HepG2 (cell line): ENCODE results near the gene FBXO7. TPM values are rescaled to one million over a fixed set of nuclear protein-coding genes. Genes with fewer than 3 reads are reported as not detected.
A peak's percentile ranks its signal among the peaks of the same experiment; 100 is the strongest.

Experiments used
- ARID3A ChIP-seq: IDR thresholded peaks from 2 replicates; pipeline ENCODE4 v1.6.1; 2012; ENCODE audit warnings: low read depth, low read length, improper control_type of control experiment
- ARID5B ChIP-seq: IDR thresholded peaks from 2 replicates; pipeline ENCODE4 v1.4.0; 2020; ENCODE audit warnings: mild to moderate bottlenecking, missing genetic modification reagents
- ATF2 ChIP-seq: sonication (generic); formaldehyde crosslinking; IDR thresholded peaks from 2 replicates; pipeline ENCODE4 v1.4.0; 2020; ENCODE audit warnings: missing genetic modification reagents
- ATF5 ChIP-seq: sonication (generic); formaldehyde crosslinking; IDR thresholded peaks from 2 replicates; pipeline ENCODE4 v1.4.0; 2020; ENCODE audit warnings: mild to moderate bottlenecking, low read depth, missing genetic modification reagents
- DZIP1 ChIP-seq: sonication (generic); formaldehyde crosslinking; IDR thresholded peaks from 2 replicates; pipeline ENCODE4 v1.5.0; 2020; ENCODE audit warnings: mild to moderate bottlenecking, missing genetic modification reagents
- HNF4A ChIP-seq: sonication (generic); formaldehyde crosslinking; IDR thresholded peaks from 2 replicates; pipeline ENCODE4 v1.4.0; 2020; ENCODE audit warnings: missing genetic modification reagents
- KDM5A ChIP-seq: fragments of 200-600 bp; sonication (generic); IDR thresholded peaks from 2 replicates; pipeline ENCODE4 v1.7.0; 2018; ENCODE audit warnings: antibody characterized with exemption, mild to moderate bottlenecking, low read length, borderline replicate concordance
- MBD4 ChIP-seq: IDR thresholded peaks from 2 replicates; pipeline ENCODE4 v1.6.1; 2012; ENCODE audit warnings: low read length, inconsistent platforms, borderline replicate concordance
- SALL2 ChIP-seq: sonication (generic); formaldehyde crosslinking; IDR thresholded peaks from 2 replicates; pipeline ENCODE4 v1.8.1; 2023; ENCODE audit warnings: mild to moderate bottlenecking, missing genetic modification reagents, inconsistent platforms
- TFE3 ChIP-seq: IDR thresholded peaks from 2 replicates; pipeline ENCODE4 v1.6.1; 2016
- ZNF256 ChIP-seq: sonication (generic); formaldehyde crosslinking; conservative IDR thresholded peaks from 2 replicates; pipeline ENCODE4 v1.4.0; 2020; ENCODE audit warnings: missing genetic modification reagents
- ZNF30 ChIP-seq: sonication (generic); formaldehyde crosslinking; IDR thresholded peaks from 2 replicates; pipeline ENCODE4 v1.5.0; 2020; ENCODE audit warnings: mild to moderate bottlenecking, missing genetic modification reagents
- ZNF317 ChIP-seq: sonication (generic); formaldehyde crosslinking; IDR thresholded peaks from 2 replicates; pipeline ENCODE4 v1.5.0; 2020; ENCODE audit warnings: mild to moderate bottlenecking, missing genetic modification reagents
- ZNF33B ChIP-seq: sonication (generic); formaldehyde crosslinking; IDR thresholded peaks from 2 replicates; pipeline ENCODE4 v1.5.1; 2020; ENCODE audit warnings: mild to moderate bottlenecking, missing genetic modification reagents
- ZNF441 ChIP-seq: sonication (generic); formaldehyde crosslinking; IDR thresholded peaks from 2 replicates; pipeline ENCODE4 v1.7.0; 2021; ENCODE audit warnings: missing genetic modification reagents, borderline replicate concordance
- ZNF674 ChIP-seq: sonication (generic); formaldehyde crosslinking; IDR thresholded peaks from 2 replicates; pipeline ENCODE4 v1.5.0; 2020; ENCODE audit warnings: low read depth, mild to moderate bottlenecking, missing genetic modification reagents
- polyA plus RNA-seq, 8 experiments: library from polyadenylated mRNA; depleted of rRNA in 3 of 8; stranded (reverse) in 7 of 8; unstranded in 1 of 8; fragments of >200 nt; fragmentation: Illumina TruSeq in 4 of 8; extraction: Trizol in 4 of 8; gene quantifications; 2 replicates each; pipeline versions ENCODE4 v1.2.1 to v1.2.3, GENCODE V29; 2011 to 2016; ENCODE audit warnings: low read depth in 4 of 8, missing spikeins in 1 of 8, mixed read lengths in 1 of 8; ENCODE audit not compliant: insufficient read depth in 1 of 8
- total RNA-seq, 5 experiments: library from RNA; depleted of rRNA; stranded (reverse); fragments of >200 nt; fragmentation: Illumina TruSeq; extraction: Trizol; gene quantifications; 2 replicates each; pipeline ENCODE4 v1.2.3, GENCODE V29; 2016; ENCODE audit warnings: low read depth in 1 of 5

Gene FBXO7
- total and polyA plus RNA-seq, 2 of the 13 experiments (the other 11 are each of a cell fraction or from before 2014, with no cell fraction given) = 105 to 172 TPM

- TF ChIP-seq ZNF317 (CRISPR knock-in tag) (no peak), ZNF256 (CRISPR knock-in tag) (no peak), ZNF674 (CRISPR knock-in tag) (no peak), ZNF33B (CRISPR knock-in tag) (no peak), DZIP1 (CRISPR knock-in tag) (no peak), ZNF30 (no peak), ATF5 (no peak), ARID5B (CRISPR knock-in tag) (peak; percentile 15; the same call in 1 of the 2 replicates), TFE3 (CRISPR knock-in tag) (no peak), KDM5A (peak; percentile 28; the same call in 1 of the 2 replicates), ARID3A (no peak), ATF2 (no peak), SALL2 (CRISPR knock-in tag) (no peak), ZNF441 (CRISPR knock-in tag) (no peak), HNF4A (peak; percentile 58), MBD4 (no peak)
These were observed 1.9 kb downstream of the FBXO7 start (continued) for GRCh38 chr22:32476281-32477195.
